Measurements from ENCODE around the gene FLNB. TPM values are rescaled to one million over a fixed set of nuclear protein-coding genes. Genes with fewer than 3 reads are reported as not detected.

Gene FLNB
- total RNA-seq, 4 donors from 2014 or later: 61.9 to 114 (median 89.9) TPM

- Histone ChIP-seq H3K4me3 (no peak overlapping the region), H3K27ac (replicated peaks in 1 of 4) (peak overlapping the region; percentile 62 to 74 (median 68)), H3K27me3 (no peaks in the 10 kb centered on the region), H3K4me1 (peaks cover 39 to 66% (median 52%) of the 10 kb centered on the region in 4 donors), H3K9me3 (no peaks in the 10 kb centered on the region), H3K36me3 (peaks cover 4 to 23% (median 12%) of the 10 kb centered on the region in 4 donors)
- intact Hi-C loops (cut with DNase I): loop anchor here (5.0 to 10.0 kb wide), 2 partner anchors 42 to 300 kb away; no protein-coding TSS in a partner anchor
- 12% methylated on average over 3 of the region's 3 CpGs for WGBS
- no peak for DNase-seq (ENCODE audit: extremely low spot score)
- no peak for TF ChIP-seq POLR2AphosphoS5 (IDR thresholded peaks at IDR 0.05)
- TF ChIP-seq CTCF (IDR thresholded peaks at IDR 0.05): no peak
- no peak for TF ChIP-seq EP300 (IDR thresholded peaks at IDR 0.05)
- TF ChIP-seq POLR2A (IDR thresholded peaks at IDR 0.05; ENCODE audit: low read depth): no peak
Observed at GRCh38 chr3:58175187-58175436, 166.9 kb downstream of the FLNB start.

- WGBS: 14% methylated on average over 8 of the region's 18 CpGs
- Histone ChIP-seq H3K9me3 (no peaks in the 10 kb centered on the region), H3K4me3 (no peak overlapping the region), H3K36me3 (peaks cover 0 to 18% (median 7%) of the 10 kb centered on the region in 4 donors), H3K4me1 (peaks cover 39 to 61% (median 52%) of the 10 kb centered on the region in 4 donors), H3K27me3 (no peaks in the 10 kb centered on the region), H3K27ac (replicated peaks in 1 of 4) (peak overlapping the region; percentile 62 to 74 (median 68))
- intact Hi-C loops (cut with DNase I): loop anchor here (5.0 to 10.0 kb wide), 2 partner anchors 42 to 301 kb away; no protein-coding TSS in a partner anchor
- DNase-seq (ENCODE audit: extremely low spot score): no peak
- TF ChIP-seq POLR2AphosphoS5 (IDR thresholded peaks at IDR 0.05) (peak in 1 of 2 donors; percentile 15), CTCF (IDR thresholded peaks at IDR 0.05) (no peak)
Observed at GRCh38 chr3:58175437-58176184, 167.4 kb downstream of the FLNB start.

- Histone ChIP-seq H3K27me3 (no peaks in the 10 kb centered on the region), H3K4me3 (no peak overlapping the region), H3K4me1 (peaks cover 39 to 56% (median 52%) of the 10 kb centered on the region in 4 donors), H3K27ac (replicated peaks in 1 of 4) (peak overlapping the region in 3 of 4 donors; percentile 68 to 74 (median 69)), H3K36me3 (peaks cover 0 to 12% (median 3%) of the 10 kb centered on the region in 4 donors), H3K9me3 (no peaks in the 10 kb centered on the region)
- WGBS: 94% methylated on average over 2 of the region's 3 CpGs
- TF ChIP-seq EP300 (IDR thresholded peaks at IDR 0.05): no peak
- no peak for TF ChIP-seq POLR2AphosphoS5 (IDR thresholded peaks at IDR 0.05)
- TF ChIP-seq CTCF (IDR thresholded peaks at IDR 0.05): no peak
- TF ChIP-seq POLR2A (IDR thresholded peaks at IDR 0.05; ENCODE audit: low read depth): no peak
- DNase-seq (ENCODE audit: extremely low spot score): no peak
- intact Hi-C loops (cut with DNase I): loop anchor here (5.0 to 10.0 kb wide), 2 partner anchors 41 to 301 kb away; no protein-coding TSS in a partner anchor
Observed at GRCh38 chr3:58176185-58176530, 167.9 kb downstream of the FLNB start.

GRCh38 chr3:58176827-58177489, 168.7 kb downstream of the FLNB start:
- Histone ChIP-seq H3K36me3 (peaks cover 0 to 5% (median 0%) of the 10 kb centered on the region in 4 donors), H3K4me1 (peaks cover 39 to 56% (median 52%) of the 10 kb centered on the region in 4 donors), H3K27ac (replicated peaks in 1 of 4) (no peak overlapping the region), H3K27me3 (no peaks in the 10 kb centered on the region), H3K9me3 (no peaks in the 10 kb centered on the region), H3K4me3 (peak overlapping the region in 1 of 4 donors; percentile 53)
- no peak for DNase-seq (ENCODE audit: extremely low spot score)
- intact Hi-C loops (cut with DNase I): loop anchor here (5.0 to 10.0 kb wide), 2 partner anchors 40 to 302 kb away; no protein-coding TSS in a partner anchor
- WGBS: 93% methylated on average over 10 of the region's 10 CpGs
- no peak for TF ChIP-seq EP300 (IDR thresholded peaks at IDR 0.05)
- no peak for TF ChIP-seq POLR2A (IDR thresholded peaks at IDR 0.05; ENCODE audit: low read depth)
- no peak for TF ChIP-seq POLR2AphosphoS5 (IDR thresholded peaks at IDR 0.05)
- TF ChIP-seq CTCF (IDR thresholded peaks at IDR 0.05): no peak

Measured in esophagus muscularis mucosa (tissue), 4 donors.